Inflammatory macrophage treated with lipopolysaccharide for 4 hours (primary cell): ENCODE results near the gene INTS15.

Experiments used
- DNase-seq: peaks from one replicate; pipeline ENCODE4 v3.0.0-alpha.2; 2020

The INTS15 gene

DNA sequence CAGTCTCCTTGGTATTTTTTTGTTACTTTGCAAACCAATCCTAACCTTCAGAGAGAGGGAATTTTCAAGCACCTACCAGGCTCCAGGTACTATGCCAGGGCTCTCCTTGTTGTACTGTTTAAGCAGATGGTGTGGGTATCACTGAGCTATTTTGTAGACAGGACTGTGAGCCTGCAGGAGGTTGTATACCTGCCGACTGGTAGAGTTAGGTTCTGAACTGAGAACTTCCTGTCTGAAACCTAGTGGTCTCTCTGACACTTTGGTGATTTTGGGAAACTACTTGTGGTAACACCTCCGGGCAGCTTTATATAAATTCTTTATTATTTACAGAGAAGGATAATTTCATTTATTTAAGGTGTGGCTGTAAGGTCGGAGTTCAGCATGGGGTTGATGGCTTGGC lies 30.1 kb downstream of the INTS15 start:
- DNase-seq, result no peak

DNA sequence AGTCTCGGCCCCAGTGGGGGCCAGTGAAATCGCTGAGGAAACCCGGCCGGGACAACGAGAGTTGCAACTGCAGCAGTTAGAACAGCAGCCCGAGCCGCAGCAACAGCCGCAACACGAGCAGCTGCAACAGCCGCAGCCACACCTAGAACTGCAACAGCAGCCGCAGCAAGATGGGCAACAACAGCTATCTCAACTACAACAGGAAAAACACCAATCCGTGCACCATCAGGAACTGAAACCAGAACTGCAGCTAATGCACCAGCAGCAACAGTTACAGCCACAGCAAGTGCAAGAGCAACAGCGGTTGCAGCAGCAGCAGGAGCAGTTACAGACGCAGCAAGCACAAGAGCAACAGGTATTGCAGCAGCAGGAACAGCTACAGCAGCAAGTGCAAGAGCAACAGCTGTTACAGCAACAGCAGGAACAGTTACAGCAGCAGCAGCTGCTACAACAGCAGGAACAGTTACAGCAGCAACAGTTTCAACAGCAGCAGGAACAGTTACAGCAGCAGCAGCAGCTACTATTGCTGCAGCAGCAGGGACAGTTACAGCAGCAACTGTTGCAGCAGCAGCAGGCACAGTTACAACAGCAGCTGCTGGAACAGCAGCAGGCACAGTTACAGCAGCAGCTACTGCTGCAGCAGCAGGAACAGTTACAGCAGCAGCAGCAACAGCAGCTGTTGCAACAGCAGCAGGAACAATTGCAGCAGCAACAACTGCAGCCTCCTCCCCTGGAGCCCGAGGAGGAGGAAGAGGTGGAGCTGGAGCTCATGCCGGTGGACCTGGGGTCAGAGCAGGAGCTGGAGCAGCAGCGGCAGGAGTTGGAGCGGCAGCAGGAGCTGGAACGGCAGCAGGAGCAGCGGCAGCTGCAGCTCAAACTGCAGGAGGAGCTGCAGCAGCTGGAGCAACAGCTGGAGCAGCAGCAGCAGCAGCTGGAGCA lies 31.6 kb downstream of the INTS15 start:
- peak; percentile 21 for DNase-seq

DNA sequence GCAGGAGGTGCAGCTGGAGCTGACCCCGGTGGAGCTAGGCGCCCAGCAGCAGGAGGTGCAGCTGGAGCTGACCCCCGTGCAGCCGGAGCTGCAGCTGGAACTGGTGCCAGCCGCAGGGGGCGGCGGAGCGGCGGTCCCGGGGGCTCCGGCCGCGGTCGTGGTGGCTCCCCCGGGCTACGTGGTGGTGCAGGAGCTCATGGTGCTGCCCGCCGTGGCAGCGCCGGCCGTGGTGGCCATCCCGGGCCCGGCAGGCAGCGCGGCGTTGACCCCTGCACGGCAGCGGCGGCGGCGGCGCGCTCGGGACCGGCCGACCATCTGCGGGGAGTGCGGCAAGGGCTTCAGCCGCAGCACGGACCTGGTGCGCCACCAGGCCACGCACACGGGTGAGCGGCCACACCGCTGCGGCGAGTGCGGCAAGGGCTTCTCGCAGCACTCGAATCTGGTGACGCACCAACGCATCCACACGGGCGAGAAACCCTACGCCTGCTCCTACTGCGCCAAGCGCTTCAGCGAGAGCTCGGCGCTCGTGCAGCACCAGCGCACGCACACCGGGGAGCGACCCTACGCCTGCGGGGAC lies 32.4 kb downstream of the INTS15 start:
- DNase-seq, result no peak

DNA sequence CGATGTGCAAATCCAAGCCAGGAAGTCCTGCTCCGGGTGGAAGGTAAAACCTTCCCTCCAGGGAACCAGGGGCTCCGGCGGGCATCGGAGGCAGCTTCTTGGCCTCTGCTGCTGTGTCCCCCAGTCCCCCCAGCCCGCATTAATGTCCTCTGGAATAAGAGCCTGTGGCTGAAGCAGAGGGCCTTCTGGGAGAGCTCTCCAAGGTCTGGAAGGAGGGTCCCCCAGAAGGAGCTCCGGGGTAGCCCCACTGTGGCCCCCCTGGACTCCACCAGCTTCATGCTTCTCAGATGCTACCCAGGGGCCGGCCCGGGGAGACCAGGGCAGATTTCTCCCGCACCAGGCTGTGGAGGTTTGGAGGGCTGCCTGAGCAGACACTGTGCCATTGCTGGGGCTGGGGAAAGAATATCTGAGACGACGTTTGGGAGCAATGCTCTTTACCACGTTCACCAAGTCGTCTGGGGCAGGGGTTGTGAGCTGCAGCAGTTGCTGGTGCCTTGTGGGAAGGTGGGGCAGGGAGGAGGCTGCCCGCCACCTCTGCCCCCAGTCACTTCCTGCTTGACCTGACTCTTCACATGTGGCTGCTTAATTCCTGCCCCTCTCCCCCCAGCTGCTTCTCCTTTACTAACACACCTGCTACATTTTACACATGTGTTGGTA lies 33.9 kb downstream of the INTS15 start:
- DNase-seq, result no peak

DNA sequence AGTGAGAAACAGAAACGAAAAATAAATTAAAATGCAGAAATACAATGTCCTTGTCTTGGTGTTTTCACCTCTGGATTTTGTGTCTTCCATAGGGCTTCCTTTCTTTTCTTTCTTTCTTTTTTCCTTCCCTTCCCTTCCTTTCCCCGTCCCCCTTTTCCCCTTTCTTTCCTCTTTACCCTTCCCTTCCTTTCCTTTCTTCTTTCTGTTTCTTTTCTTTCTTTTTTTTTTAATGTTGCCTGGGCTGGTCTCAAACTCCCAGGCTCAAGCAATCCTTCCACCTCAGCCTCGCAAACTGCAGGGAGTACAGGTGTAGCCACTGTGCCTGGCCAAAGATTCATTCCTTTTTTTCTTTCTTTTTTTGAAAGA lies 34.4 kb downstream of the INTS15 start:
- DNase-seq, result no peak

DNA sequence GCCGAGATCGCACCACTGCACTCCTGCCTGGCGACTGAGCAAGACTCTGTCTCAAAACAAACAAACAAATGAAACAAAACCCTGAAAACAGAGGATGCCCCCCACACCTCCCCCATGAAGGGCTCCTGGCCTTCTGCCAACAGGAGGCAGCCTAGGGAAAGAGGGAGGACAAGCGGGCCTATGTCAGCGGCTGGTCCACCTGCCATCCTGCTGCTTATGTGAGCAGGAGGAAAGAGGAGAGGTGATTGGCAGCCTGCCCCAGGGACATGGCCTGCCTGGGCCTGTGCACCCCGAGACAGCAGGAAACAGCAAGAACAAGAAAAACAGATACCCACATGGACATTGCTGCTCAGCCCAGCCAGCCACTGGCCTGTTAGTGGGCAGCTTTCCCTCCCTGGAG lies 38.2 kb downstream of the INTS15 start:
- no peak for DNase-seq

DNA sequence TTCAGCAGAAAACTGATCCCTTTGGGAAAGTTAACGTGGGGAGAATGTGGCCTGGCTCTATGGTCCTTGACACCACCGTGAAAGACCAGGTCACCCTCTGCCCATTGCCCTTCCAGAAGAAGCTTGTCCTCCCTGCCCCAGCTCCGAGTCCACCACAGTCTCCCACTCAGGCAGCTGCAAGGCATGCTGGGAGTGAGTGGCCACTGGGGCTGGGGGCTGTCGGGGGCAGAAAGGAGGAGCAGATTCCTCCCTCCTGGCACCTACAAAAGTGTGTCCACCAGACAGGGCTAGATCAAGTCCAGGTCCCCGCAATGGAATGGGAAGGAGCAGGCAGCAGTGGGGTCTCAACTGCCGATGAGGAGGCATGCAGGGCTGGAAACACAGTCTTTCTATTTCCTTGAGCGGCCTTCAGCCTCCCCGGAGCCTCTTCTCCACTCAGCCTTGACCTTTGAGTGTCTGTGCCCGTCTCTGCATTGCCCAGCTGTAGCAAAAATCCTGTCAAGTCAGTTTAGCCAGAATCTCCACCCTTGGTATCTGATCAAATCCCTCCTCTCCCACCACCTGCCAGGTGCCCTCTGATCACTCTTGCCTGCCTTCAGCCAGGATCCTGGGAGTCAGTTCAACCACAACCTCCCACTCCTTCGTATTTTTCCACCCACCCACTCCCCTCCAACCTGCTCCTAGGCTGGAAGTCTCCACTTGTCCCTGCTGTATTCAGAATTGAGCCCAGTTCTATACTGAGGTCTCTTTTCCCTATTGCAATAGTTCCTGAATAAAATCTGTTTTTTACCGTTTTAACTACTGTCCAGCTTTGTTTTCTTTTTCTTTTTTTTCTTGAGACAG lies 40.4 kb downstream of the INTS15 start:
- DNase-seq, result no peak

DNA sequence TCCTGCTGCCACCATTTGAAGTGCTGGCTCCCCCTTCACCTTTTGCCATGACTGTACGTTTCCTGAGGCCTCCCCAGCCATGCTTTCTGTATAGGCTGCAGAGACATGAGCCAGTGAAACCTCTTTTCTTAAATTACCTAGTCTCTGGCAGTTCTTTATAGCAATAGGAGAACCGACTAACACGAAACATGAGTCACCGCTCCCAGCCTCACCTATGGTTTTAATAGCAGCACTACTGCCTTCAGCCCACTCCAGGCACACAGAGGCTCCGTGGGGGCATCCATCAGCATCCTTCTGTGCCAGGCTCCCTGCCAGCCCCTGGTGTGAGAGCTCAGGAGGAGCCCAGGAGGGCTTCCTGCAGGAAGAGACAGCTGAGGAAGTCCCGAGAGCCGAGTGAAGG lies 41.8 kb downstream of the INTS15 start:
- DNase-seq, result no peak

DNA sequence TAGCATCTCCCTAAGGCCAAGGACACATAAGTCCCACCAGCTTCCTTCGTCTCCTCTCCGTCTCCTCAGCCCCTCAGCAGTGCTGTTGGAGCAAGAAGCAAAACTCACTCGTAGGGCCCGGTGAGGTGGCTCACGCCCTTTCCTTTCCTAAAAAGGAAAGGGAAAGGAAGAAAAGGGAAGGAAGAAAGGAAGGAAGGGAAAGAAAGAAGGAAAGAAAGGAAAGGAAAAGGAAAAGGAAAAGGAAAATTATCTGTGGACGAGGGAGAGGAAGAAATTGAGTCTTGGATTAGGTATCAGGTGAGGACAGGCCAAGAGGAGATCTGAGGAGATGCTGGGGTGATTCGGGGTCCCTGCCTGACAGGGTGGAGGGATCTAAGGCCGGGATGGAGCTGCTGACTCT lies 44.2 kb downstream of the INTS15 start:
- no peak for DNase-seq

DNA sequence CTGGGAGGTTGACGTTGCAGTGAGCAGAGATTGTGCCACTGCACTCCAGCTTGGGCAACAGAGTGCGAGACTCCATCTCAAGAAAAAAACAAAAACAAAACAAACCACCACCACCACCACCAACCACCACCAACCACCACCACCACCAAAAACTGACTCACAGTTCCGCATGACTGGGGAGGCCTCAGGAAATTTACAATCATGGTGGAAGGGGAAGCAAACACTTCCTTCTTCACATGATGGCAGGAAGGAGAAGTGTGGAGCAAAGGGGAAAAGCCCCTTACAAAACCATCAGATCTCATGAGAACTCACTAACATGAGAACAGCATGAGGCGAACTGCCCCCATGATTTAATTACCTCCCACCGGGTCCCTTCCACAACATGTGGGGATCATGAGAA lies 45.1 kb downstream of the INTS15 start:
- peak; percentile 86 for DNase-seq

DNA sequence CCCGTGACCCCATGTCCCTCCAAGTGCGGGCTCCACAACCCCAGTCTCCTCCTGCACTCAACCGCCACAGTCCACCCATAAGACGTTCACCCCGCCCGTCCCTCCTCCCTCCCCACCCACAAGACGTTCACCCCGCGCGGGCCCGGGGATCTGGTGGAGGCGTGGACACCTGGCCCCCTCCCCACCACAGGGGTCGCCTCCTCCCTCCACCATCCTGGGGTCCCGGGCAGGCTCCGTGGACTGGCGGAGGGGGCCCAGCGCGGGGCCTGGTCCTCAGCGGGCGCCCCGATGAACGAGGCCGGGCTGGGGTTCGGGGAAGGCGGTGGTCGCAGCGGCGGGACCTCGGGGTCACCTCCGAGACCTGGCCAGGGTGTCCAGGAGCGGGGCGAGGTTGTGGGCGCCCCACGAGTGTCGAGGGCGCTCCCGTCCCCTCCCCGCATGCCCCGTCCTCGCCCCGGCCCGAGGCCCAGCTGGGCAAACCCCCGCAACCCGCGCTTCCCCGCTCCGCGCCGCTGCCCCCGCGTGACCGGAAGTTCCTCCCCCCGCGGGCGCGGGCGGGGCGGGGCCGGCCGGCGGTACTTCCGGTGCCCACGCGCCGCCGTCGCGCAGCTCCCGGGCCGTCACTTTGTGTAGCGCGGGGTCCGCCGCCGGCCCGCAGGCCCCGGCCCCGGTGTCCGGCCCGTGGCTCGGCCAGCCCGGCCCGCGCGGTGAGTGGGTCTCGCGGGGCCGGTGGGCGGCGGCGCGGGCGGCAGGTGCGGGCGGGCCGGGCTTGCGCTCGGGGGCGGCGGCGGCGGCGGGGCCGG lies 47.1 kb downstream of the INTS15 start, which contains the start of gene ZNF316:
Gene ZNF316 (plus strand): TSS at position 578 of the 803 bp plus-strand sequence. CDS start 5,092 bp downstream, outside the sequence.
- DNase-seq, result peak; percentile 78

DNA sequence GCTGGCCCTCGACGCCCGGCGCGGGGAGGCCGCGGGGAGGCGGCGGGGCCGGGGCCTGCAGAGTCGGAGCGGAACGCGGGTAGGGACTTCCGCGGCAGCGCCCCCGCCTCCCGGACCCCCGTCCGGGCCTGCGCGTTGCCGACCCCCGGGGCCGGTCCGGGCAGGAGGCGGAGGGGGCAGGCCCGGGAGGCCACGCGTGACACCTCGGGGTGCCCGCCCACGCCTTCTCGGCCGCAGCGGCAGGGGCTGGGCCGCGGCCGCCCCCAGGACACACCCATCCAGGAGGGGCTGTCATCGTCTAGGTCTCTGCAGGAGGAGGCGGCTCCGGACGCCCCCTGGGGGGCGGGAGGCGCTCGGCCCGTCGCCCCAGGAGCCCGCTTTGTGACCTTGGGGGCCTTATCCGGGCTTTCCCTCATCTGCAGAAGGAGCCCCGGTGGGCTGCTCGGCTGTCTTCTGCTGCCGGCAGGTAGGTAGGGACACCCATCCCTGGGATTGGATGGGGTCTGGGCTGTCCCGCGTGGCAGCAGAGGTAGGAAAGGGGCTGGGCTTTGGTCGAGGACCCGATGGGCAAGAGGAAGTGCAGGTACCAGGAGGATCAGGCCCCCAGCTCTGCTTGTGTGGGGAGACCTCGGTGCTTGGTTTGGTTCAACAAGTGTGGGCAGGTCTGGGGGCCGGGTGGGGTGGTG lies 47.9 kb downstream of the INTS15 start:
- peak; percentile 53 for DNase-seq

DNA sequence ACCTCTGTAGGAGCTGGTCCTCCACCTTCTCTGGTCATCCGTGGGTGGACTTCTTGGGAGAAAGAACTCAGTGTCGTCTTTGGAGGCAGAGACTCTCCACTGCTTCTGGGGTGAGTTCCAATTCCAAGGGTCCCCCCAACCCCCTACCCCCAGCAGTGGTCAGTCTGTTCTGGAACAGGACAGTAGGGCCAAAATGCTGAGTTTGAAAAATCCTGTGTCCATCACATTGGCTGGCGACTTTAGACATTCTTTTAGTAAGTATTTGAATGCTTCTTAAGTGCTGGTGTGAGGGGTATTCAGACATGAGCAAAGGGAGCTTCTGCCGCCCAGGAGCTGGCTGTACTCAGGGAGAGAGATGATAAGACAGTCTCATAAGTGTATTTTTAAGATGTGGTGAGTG lies 49.2 kb downstream of the INTS15 start:
- no peak for DNase-seq

DNA sequence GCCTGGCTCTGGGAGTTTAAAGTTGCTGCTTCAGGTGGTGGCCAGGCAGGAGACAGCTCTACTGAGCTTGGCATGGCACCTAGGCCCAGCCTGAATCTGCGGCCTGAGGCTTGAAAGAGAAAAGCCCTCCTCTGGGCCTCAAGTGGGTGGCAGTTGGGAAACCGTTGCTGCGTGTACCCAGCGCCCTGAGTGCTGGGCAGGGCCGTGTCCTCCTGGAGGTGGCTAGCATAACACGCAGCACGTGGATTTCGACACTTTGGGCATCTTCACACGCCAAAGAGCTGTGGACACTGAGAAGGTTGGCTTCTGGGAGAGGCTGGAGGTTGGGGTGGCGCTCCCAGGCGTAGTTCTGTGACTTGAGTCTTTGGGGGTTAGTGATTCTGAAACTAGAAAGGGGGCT lies 49.8 kb downstream of the INTS15 start:
- DNase-seq, result no peak

DNA sequence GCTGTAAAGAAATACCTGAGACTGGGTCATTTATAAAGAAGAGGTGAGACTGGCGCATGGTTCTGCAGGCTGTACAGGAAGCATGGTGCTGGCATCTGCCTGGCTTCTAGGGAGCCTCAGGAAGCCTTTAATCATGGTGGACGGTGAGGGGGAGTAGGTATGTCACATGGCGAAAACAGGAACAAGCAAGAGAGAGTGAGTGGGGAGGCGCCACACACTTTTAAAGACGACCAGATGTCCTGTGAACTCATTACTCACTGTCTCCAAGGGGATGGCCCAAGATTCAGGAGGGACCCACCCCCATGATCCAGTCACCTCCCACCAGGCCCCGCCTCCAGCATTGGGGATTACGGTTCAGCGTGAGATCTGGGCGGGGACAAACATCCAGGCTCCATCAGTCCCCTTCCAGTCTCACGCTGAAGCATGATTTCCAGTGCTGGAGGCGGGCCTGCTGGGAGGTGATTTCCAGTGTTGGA lies 50.5 kb downstream of the INTS15 start:
- peak; percentile 57 for DNase-seq

DNA sequence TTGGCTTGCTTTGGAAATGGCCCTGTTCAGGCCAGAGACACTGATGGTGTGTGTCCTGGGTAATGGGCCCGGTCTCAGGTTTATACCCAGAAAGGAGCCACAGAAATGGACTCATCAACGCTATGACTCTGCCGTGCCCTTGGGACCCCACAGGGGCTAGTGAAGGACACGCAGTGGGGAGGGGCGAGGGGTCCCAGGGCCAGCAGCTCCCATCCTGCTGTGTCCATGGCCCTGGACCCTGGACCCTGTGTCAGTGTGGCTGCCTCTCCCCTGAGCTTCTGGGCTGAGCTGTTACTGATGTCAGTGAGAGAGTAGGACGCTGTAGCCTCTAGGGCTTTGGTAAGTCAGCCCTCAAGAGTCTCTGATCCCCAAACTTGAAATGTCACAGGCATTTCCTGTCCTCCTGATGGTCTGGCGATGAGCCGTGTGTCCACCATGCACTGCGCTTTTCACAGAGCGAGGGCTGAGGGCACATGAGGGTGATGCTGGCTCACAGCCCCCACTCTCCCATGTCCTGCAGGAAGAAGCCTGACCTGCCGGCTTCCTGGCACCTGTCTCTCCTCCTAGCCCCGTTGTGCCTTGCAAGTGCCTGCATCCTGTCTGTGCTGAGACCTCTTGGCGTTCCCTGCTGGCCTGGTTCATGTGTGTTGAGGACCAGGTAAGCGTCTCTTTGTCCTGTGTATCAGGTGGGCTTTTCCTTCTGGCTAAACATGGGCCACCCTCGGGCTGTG lies 51.6 kb downstream of the INTS15 start:
- DNase-seq, result no peak

DNA sequence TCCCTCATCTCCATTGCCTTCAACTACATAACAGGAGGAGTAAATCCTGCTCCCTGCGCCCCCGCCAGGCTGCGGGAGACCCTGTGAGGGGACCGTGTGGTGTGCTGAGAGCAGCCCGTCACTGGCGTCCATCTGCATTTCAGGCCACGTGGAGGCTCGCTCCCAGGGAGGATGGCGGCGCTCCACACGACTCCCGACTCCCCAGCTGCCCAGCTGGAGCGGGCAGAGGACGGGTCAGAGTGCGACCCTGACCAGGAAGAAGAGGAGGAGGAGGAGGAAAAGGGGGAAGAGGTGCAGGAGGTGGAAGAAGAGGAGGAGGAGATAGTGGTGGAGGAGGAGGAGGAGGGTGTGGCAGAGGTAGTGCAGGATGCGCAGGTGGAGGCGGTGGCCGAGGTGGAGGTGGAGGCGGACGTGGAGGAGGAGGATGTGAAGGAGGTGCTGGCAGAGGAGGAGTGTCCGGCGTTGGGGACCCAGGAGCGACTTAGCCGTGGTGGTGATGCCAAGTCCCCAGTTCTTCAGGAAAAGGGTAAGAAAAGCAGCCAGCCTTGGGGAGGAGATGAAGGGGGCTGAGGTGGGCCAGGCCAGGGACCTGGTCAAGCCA lies 52.5 kb downstream of the INTS15 start:
- DNase-seq, result no peak

DNA sequence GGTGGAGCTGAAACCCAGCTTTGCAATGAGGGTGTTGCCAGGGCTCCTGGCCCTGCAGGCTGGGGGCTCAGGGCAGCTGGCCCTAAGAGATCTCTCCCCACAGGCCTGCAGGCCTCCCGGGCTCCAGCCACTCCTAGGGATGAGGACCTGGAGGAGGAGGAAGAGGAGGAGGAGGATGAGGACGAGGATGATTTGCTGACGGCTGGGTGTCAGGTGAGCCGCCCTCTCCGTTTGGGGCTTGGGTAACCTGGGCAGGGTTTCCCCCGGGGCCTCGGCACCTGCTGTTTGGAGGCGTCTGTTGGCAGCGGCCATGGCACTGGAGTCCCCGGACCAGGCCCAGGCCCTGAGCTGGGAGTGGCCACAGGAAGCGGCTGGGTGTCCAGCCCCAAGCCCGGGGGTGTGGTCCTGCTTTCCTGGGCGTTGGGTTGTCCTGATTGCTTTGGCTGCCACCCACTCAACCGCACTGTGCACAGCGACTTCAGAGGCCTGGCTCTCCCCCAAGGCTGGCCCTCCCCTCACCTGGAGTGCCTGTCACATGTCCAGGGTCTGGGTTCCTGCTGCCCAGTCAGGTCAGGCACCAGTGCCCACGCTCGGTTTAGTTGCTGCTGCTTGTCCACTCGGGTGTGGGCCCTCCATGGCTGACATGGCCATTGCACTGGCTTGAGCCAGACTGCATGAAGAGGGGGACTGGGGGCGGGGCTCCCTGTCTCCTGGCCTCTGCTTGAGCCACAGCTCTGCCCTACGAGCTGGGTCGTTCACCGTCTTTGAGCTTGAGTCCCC lies 53.2 kb downstream of the INTS15 start:
- no peak for DNase-seq

DNA sequence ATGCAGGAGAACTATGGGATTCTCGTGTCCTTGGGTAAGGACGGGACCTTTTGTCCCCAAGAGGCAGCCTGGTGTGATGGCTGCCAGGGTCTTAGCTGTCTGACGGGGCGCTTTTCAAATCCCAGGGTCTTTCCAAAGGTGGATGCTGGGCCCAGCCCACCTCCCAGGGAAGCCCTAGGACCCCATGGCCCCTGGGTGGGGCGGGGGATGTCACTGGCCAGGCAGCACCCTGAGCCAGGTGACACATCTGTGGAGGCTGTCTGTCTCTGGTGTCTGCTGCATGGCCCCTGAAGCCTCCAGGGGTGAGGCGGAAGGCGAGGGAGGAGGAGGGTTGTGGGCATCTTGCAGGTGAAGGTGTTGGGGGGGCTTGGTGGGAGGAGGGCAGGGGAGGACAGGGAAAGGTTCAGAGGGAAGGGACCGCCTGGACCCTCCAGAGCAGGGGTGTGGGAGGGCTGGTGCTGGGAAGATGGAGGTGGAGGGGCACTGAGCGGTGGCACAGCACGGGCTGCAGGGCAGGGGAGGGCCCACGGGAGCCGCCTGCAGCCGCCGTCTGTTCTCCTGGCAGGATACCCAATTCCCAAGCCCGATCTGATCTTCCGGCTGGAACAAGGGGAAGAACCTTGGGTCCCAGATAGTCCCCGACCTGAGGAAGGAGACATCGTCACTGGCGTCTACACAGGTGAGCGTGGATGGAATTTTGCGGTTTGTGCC lies 54.2 kb downstream of the INTS15 start:
- DNase-seq, result no peak
